GM12878 (cell line): ENCODE data around the gene KLHL8. TPM values are rescaled to one million over a fixed set of nuclear protein-coding genes. Genes with fewer than 3 reads are reported as not detected.

Source experiments
- E2F8 ChIP-seq: fragments of 450-650 bp; IDR thresholded peaks from 2 replicates; pipeline ENCODE4 v1.6.1; 2018; ENCODE audit warnings: mild to moderate bottlenecking, low read depth, moderate library complexity; ENCODE audit not compliant: partially characterized antibody
- HCFC1 ChIP-seq: fragments of 150-350 bp; IDR thresholded peaks from 2 replicates; pipeline ENCODE4 v1.6.1; 2014; ENCODE audit warnings: low read length
- NKRF ChIP-seq: fragments of 450-650 bp; conservative IDR thresholded peaks from 2 replicates; pipeline ENCODE4 v1.6.1; 2017; ENCODE audit warnings: mild to moderate bottlenecking, moderate library complexity
- RB1 ChIP-seq: fragments of 450-650 bp; formaldehyde crosslinking; IDR thresholded peaks from 2 replicates; pipeline ENCODE4 v1.6.1; 2017; ENCODE audit warnings: mild to moderate bottlenecking, borderline replicate concordance
- RBBP5 ChIP-seq: fragments of 200-600 bp; sonication (generic); conservative IDR thresholded peaks from 2 replicates; pipeline ENCODE4 v1.6.1; 2016
- RELA ChIP-seq: fragments of 450-650 bp; IDR thresholded peaks from 2 replicates; pipeline ENCODE4 v1.8.0; 2014; ENCODE audit warnings: borderline replicate concordance; ENCODE audit not compliant: partially characterized antibody
- RELB ChIP-seq: fragments of 450-650 bp; IDR thresholded peaks from 2 replicates; pipeline ENCODE4 v1.6.1; 2017; ENCODE audit warnings: low read depth, mild to moderate bottlenecking, moderate library complexity
- polyA plus RNA-seq, 11 experiments: library from polyadenylated mRNA; depleted of rRNA in 4 of 11; unstranded in 6 of 11; stranded (reverse) in 5 of 11; fragments of >200 nt; fragmentation: Nextera tagmentation in 4 of 11; fragmentation: Illumina TruSeq in 1 of 11; extraction: Ambion mirVana in 4 of 11; extraction: Trizol in 1 of 11; gene quantifications; 1 replicate in 1 of 11; 2 replicates in 10 of 11; pipeline versions ENCODE4 v1.2.1 to v1.2.3, GENCODE V29; 2011 to 2016; ENCODE audit warnings: inconsistent platforms in 2 of 11, missing spikeins in 2 of 11, low read depth in 1 of 11
- total RNA-seq, 4 experiments: library from RNA; depleted of rRNA in 3 of 4; stranded (reverse); fragments of >200 nt in 3 of 4; fragmentation: Illumina TruSeq in 1 of 4; extraction: Trizol in 1 of 4; gene quantifications; 2 replicates each; pipeline versions ENCODE4 v1.2.1 to v1.2.3, GENCODE V29; 2013 to 2021
- TF ChIP-seq, protein P1 (sequence below): fragments of 450-650 bp; IDR thresholded peaks from 2 replicates; pipeline ENCODE4 v1.6.1; 2017; ENCODE audit warnings: mild to moderate bottlenecking, moderate library complexity
- TF ChIP-seq, protein P2 (sequence below): fragments of 450-650 bp; formaldehyde crosslinking; IDR thresholded peaks from 2 replicates; pipeline ENCODE4 v1.5.0; 2022; ENCODE audit warnings: mild to moderate bottlenecking, missing genetic modification characterization
- TF ChIP-seq, protein P3 (sequence below): fragments of 150-350 bp; IDR thresholded peaks from 2 replicates; pipeline ENCODE4 v1.6.1; 2014; ENCODE audit warnings: mild to moderate bottlenecking, low read depth, low read length

The KLHL8 gene
- total and polyA plus RNA-seq, 10 of the 15 experiments (the other 5 are each of a cell fraction or from before 2014, with no cell fraction given) = 4.5 to 13.1 (median 9.0) TPM

DNA sequence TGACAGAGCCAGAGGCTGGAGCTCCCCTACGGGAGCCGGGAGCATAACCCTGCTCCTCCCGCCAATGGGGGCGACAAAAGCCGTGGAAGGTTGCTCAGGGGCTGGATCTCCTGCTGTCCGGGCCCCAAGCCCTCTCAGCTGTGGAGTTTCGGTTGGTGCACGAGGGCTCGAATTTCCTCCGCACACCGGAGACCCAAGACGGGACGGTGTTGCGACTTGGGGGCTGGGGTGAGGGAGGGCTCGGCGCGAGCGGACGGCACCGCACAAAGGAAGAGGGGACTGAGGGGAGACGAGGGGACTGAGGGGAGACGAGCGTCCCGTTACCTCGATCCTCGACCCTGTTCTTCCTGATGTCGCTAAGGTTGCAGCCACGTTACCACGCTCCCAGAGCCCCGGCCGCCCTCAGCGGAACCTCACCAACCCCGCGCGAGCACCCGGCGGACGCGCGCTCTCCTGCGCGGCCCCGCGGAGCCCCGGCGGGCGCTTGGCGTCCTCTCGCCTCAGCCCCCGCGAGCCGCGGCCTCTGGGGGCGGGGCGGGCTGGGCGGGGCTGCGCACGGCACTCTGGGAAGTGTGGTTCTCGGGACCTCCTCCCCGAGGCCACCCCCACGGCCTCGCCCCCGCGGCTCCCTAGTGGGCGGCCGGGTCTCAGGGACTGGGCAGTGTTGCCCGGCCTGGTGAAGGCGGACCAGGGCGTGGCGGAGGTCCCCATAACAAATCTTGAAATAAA lies at the start of gene KLHL8 (continued):
- TF ChIP-seq NKRF (0 out of 2 replicates have a peak, but pooled peaks have one; percentile 15), HCFC1 (peak; percentile 78), RB1 (no peak), E2F8 (no peak), RELA (peak; percentile 1), RBBP5 (no peak; the same call in 1 of the 2 replicates), RELB (no peak)
- TF ChIP-seq, protein P1, sequence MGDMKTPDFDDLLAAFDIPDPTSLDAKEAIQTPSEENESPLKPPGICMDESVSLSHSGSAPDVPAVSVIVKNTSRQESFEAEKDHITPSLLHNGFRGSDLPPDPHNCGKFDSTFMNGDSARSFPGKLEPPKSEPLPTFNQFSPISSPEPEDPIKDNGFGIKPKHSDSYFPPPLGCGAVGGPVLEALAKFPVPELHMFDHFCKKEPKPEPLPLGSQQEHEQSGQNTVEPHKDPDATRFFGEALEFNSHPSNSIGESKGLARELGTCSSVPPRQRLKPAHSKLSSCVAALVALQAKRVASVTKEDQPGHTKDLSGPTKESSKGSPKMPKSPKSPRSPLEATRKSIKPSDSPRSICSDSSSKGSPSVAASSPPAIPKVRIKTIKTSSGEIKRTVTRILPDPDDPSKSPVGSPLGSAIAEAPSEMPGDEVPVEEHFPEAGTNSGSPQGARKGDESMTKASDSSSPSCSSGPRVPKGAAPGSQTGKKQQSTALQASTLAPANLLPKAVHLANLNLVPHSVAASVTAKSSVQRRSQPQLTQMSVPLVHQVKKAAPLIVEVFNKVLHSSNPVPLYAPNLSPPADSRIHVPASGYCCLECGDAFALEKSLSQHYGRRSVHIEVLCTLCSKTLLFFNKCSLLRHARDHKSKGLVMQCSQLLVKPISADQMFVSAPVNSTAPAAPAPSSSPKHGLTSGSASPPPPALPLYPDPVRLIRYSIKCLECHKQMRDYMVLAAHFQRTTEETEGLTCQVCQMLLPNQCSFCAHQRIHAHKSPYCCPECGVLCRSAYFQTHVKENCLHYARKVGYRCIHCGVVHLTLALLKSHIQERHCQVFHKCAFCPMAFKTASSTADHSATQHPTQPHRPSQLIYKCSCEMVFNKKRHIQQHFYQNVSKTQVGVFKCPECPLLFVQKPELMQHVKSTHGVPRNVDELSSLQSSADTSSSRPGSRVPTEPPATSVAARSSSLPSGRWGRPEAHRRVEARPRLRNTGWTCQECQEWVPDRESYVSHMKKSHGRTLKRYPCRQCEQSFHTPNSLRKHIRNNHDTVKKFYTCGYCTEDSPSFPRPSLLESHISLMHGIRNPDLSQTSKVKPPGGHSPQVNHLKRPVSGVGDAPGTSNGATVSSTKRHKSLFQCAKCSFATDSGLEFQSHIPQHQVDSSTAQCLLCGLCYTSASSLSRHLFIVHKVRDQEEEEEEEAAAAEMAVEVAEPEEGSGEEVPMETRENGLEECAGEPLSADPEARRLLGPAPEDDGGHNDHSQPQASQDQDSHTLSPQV = no peak
- TF ChIP-seq, protein P2, sequence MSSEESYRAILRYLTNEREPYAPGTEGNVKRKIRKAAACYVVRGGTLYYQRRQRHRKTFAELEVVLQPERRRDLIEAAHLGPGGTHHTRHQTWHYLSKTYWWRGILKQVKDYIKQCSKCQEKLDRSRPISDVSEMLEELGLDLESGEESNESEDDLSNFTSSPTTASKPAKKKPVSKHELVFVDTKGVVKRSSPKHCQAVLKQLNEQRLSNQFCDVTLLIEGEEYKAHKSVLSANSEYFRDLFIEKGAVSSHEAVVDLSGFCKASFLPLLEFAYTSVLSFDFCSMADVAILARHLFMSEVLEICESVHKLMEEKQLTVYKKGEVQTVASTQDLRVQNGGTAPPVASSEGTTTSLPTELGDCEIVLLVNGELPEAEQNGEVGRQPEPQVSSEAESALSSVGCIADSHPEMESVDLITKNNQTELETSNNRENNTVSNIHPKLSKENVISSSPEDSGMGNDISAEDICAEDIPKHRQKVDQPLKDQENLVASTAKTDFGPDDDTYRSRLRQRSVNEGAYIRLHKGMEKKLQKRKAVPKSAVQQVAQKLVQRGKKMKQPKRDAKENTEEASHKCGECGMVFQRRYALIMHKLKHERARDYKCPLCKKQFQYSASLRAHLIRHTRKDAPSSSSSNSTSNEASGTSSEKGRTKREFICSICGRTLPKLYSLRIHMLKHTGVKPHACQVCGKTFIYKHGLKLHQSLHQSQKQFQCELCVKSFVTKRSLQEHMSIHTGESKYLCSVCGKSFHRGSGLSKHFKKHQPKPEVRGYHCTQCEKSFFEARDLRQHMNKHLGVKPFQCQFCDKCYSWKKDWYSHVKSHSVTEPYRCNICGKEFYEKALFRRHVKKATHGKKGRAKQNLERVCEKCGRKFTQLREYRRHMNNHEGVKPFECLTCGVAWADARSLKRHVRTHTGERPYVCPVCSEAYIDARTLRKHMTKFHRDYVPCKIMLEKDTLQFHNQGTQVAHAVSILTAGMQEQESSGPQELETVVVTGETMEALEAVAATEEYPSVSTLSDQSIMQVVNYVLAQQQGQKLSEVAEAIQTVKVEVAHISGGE (CRISPR knock-in tag) = no peak
- TF ChIP-seq, protein P3, sequence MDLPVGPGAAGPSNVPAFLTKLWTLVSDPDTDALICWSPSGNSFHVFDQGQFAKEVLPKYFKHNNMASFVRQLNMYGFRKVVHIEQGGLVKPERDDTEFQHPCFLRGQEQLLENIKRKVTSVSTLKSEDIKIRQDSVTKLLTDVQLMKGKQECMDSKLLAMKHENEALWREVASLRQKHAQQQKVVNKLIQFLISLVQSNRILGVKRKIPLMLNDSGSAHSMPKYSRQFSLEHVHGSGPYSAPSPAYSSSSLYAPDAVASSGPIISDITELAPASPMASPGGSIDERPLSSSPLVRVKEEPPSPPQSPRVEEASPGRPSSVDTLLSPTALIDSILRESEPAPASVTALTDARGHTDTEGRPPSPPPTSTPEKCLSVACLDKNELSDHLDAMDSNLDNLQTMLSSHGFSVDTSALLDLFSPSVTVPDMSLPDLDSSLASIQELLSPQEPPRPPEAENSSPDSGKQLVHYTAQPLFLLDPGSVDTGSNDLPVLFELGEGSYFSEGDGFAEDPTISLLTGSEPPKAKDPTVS = no peak
